ENCODE results near the gene RNF151.

Gene RNF151

GRCh38 chr16:1982013-1982433 is 15.4 kb downstream of the RNF151 start:
- Mint-ChIP-seq H3K36me3 (ENCODE audit: insufficient read depth) (peaks cover 17% of the 10 kb centered on the region), H3K4me1 (ENCODE audit: low read depth in 2 of 2) (peaks cover 4 to 14% of the 10 kb centered on the region in 2 donors), H3K27ac (no peak overlapping the region), H3K27me3 (peaks cover 0 to 34% of the 10 kb centered on the region in 2 donors), H3K9me3 (no peaks in the 10 kb centered on the region), H3K4me3 (peak overlapping the region in 1 of 2 donors; percentile 75)
- no peak for DNase-seq
- ATAC-seq (replicated peaks) = no peak

- Mint-ChIP-seq H3K27me3 (peaks cover 0 to 34% of the 10 kb centered on the region in 2 donors), H3K27ac (peak overlapping the region; percentile 63 to 81), H3K36me3 (ENCODE audit: insufficient read depth) (peaks cover 11% of the 10 kb centered on the region), H3K9me3 (no peaks in the 10 kb centered on the region), H3K4me3 (peak overlapping the region; percentile 69 to 75), H3K4me1 (ENCODE audit: low read depth in 2 of 2) (peaks cover 4 to 14% of the 10 kb centered on the region in 2 donors)
- DNase-seq (no peak), ATAC-seq (replicated peaks) (no peak)
Observed at GRCh38 chr16:1982991-1983543, 16.4 kb downstream of the RNF151 start.

- DNase-seq (peak in 2 of 3 experiments; percentile 47 to 63), ATAC-seq (replicated peaks) (peak; percentile 77)
- Mint-ChIP-seq H3K27ac (peak within 1 kb of the TSS; percentile 63 to 81), H3K4me1 (ENCODE audit: low read depth in 2 of 2) (peaks cover 4 to 14% of the 10 kb centered on the region in 2 donors), H3K9me3 (no peaks in the 10 kb centered on the region), H3K27me3 (peaks cover under 1 to 39% of the 10 kb centered on the region in 2 donors), H3K36me3 (ENCODE audit: insufficient read depth) (peaks cover 11% of the 10 kb centered on the region), H3K4me3 (peak within 1 kb of the TSS; percentile 69 to 75)
Observed at GRCh38 chr16:1983544-1984346, 17.1 kb downstream of the RNF151 start, which contains the start of gene GFER. GFER (plus strand) TSS chr16:1984193; CDS start chr16:1984219, 26 bp downstream.

GRCh38 chr16:1984347-1985225 is 17.9 kb downstream of the RNF151 start:
- Mint-ChIP-seq H3K4me1 (ENCODE audit: low read depth in 2 of 2) (peaks cover 7 to 19% of the 10 kb centered on the region in 2 donors), H3K4me3 (peak overlapping the region; percentile 69 to 75), H3K27ac (peak overlapping the region in 1 of 2 donors; percentile 49), H3K36me3 (ENCODE audit: insufficient read depth) (peaks cover 9% of the 10 kb centered on the region), H3K9me3 (no peaks in the 10 kb centered on the region), H3K27me3 (peaks cover 5 to 47% of the 10 kb centered on the region in 2 donors)
- ATAC-seq (replicated peaks) (peak; percentile 41), DNase-seq (no peak)

- no peak for DNase-seq
- Mint-ChIP-seq H3K9me3 (no peaks in the 10 kb centered on the region), H3K27me3 (peaks cover 5 to 40% of the 10 kb centered on the region in 2 donors), H3K4me1 (ENCODE audit: low read depth in 2 of 2) (peaks cover 7 to 22% of the 10 kb centered on the region in 2 donors), H3K4me3 (peak overlapping the region; percentile 69 to 75), H3K36me3 (ENCODE audit: insufficient read depth) (peaks cover 9% of the 10 kb centered on the region), H3K27ac (no peak overlapping the region)
- no peak for ATAC-seq (replicated peaks)
Observed at GRCh38 chr16:1985466-1986150, 19.0 kb downstream of the RNF151 start.

- no peak for DNase-seq
- ATAC-seq (replicated peaks) = no peak
- peaks cover 12% of the 10 kb centered on the region for H3K36me3 Mint-ChIP-seq (ENCODE audit: insufficient read depth)
- peaks cover 5 to 24% of the 10 kb centered on the region in 2 donors for H3K27me3 Mint-ChIP-seq
- H3K9me3 Mint-ChIP-seq = no peaks in the 10 kb centered on the region
- no peak overlapping the region for H3K4me3 Mint-ChIP-seq
- H3K4me1 Mint-ChIP-seq (ENCODE audit: low read depth in 2 of 2) = peaks cover 16 to 24% of the 10 kb centered on the region in 2 donors
- peak overlapping the region in 1 of 2 donors; percentile 39 for H3K27ac Mint-ChIP-seq
Observed at GRCh38 chr16:1987198-1987597, 20.5 kb downstream of the RNF151 start.

- peaks cover 5 to 12% of the 10 kb centered on the region in 2 donors for H3K27me3 Mint-ChIP-seq
- peak within 1 kb of the TSS; percentile 76 to 80 for H3K4me3 Mint-ChIP-seq
- peaks cover 16% of the 10 kb centered on the region in 2 donors for H3K4me1 Mint-ChIP-seq (ENCODE audit: low read depth in 2 of 2)
- H3K36me3 Mint-ChIP-seq (ENCODE audit: insufficient read depth) = peaks cover 12% of the 10 kb centered on the region
- ATAC-seq (replicated peaks) (no peak), DNase-seq (no peak)
- H3K9me3 Mint-ChIP-seq = no peaks in the 10 kb centered on the region
- H3K27ac Mint-ChIP-seq = peak within 1 kb of the TSS; percentile 54 to 88
Observed at GRCh38 chr16:1989209-1990100, 22.8 kb downstream of the RNF151 start, which contains the start of gene SYNGR3. SYNGR3 (plus strand) TSS chr16:1989970; CDS start chr16:1990103, 133 bp downstream.

GRCh38 chr16:1990101-1990350 is 23.4 kb downstream of the RNF151 start:
- no peak for ATAC-seq (replicated peaks)

GRCh38 chr16:1990351-1991134 is 23.9 kb downstream of the RNF151 start:
- ATAC-seq (replicated peaks) (no peak), DNase-seq (peak in 1 of 3 experiments; percentile 40)
- peak overlapping the region; percentile 54 to 88 for H3K27ac Mint-ChIP-seq
- peaks cover 12 to 13% of the 10 kb centered on the region in 2 donors for H3K4me1 Mint-ChIP-seq (ENCODE audit: low read depth in 2 of 2)
- H3K27me3 Mint-ChIP-seq = peaks cover 5 to 12% of the 10 kb centered on the region in 2 donors
- peak overlapping the region; percentile 76 to 80 for H3K4me3 Mint-ChIP-seq
- H3K9me3 Mint-ChIP-seq = no peaks in the 10 kb centered on the region
- peaks cover 12% of the 10 kb centered on the region for H3K36me3 Mint-ChIP-seq (ENCODE audit: insufficient read depth)

More at GRCh38 chr16:1990101-1990350, 23.4 kb downstream of the RNF151 start:
- Mint-ChIP-seq H3K27me3 (peaks cover 5 to 12% of the 10 kb centered on the region in 2 donors), H3K4me3 (peak overlapping the region in 1 of 2 donors; percentile 76), H3K4me1 (ENCODE audit: low read depth in 2 of 2) (peaks cover 12 to 13% of the 10 kb centered on the region in 2 donors), H3K9me3 (no peaks in the 10 kb centered on the region), H3K36me3 (ENCODE audit: insufficient read depth) (peaks cover 12% of the 10 kb centered on the region), H3K27ac (peak overlapping the region in 1 of 2 donors; percentile 88)
- no peak for DNase-seq

- Mint-ChIP-seq H3K27ac (peak overlapping the region; percentile 54 to 88), H3K27me3 (peaks cover 5 to 12% of the 10 kb centered on the region in 2 donors), H3K36me3 (ENCODE audit: insufficient read depth) (peaks cover 12% of the 10 kb centered on the region), H3K4me3 (peak overlapping the region; percentile 76 to 80), H3K4me1 (ENCODE audit: low read depth in 2 of 2) (peaks cover 12 to 13% of the 10 kb centered on the region in 2 donors), H3K9me3 (no peaks in the 10 kb centered on the region)
- ATAC-seq (replicated peaks) = peak; percentile 59
- peak; percentile 49 to 53 (median 52) for DNase-seq
Observed at GRCh38 chr16:1991135-1991551, 24.5 kb downstream of the RNF151 start.

GRCh38 chr16:1991588-1991947 is 24.9 kb downstream of the RNF151 start:
- H3K27me3 Mint-ChIP-seq = peaks cover 5 to 12% of the 10 kb centered on the region in 2 donors
- peaks cover 12 to 13% of the 10 kb centered on the region in 2 donors for H3K4me1 Mint-ChIP-seq (ENCODE audit: low read depth in 2 of 2)
- no peaks in the 10 kb centered on the region for H3K9me3 Mint-ChIP-seq
- H3K27ac Mint-ChIP-seq = peak overlapping the region; percentile 54 to 88
- H3K4me3 Mint-ChIP-seq = peak overlapping the region; percentile 76 to 80
- no peak for ATAC-seq (replicated peaks)
- no peak for DNase-seq
- peaks cover 12% of the 10 kb centered on the region for H3K36me3 Mint-ChIP-seq (ENCODE audit: insufficient read depth)

Data from effector memory CD8-positive, alpha-beta T cell (primary cell).